Activated CD4-positive, alpha-beta T cell treated with anti-CD3 and anti-CD28 coated beads for 1 hour (primary cell): ENCODE measurements around the gene GBA2.

Experiments used
- DNase-seq: peaks from one replicate; pipeline ENCODE4 v3.0.0-alpha.2; 2020

GBA2 gene

GRCh38 chr9:35748858-35749514 lies at the start of gene GBA2, which contains the start of gene RGP1:
GBA2 (minus strand) TSS chr9:35749228; CDS start chr9:35748704, 524 bp downstream.
RGP1 (plus strand) TSS chr9:35749287; CDS start chr9:35749756, 469 bp downstream.
- peak; percentile 40 for DNase-seq

GRCh38 chr9:35797311-35798109 lies 48.5 kb upstream of the GBA2 start:
- no peak for DNase-seq

GRCh38 chr9:35795695-35796094 lies 46.7 kb upstream of the GBA2 start:
- no peak for DNase-seq

GRCh38 chr9:35793461-35793860 lies 44.4 kb upstream of the GBA2 start:
- no peak for DNase-seq

- DNase-seq, result no peak
Observed at GRCh38 chr9:35792826-35793225, 43.8 kb upstream of the GBA2 start.

- DNase-seq, result no peak
Observed at GRCh38 chr9:35792024-35792813, 43.2 kb upstream of the GBA2 start.

- no peak for DNase-seq
Observed at GRCh38 chr9:35791297-35791921, 42.4 kb upstream of the GBA2 start, which contains the start of gene NPR2. NPR2 (plus strand) TSS chr9:35791591; CDS start chr9:35792409, 818 bp downstream.

- peak; percentile 41 for DNase-seq
Observed at GRCh38 chr9:35790385-35791296, 41.6 kb upstream of the GBA2 start.

GRCh38 chr9:35790025-35790384 lies 41.0 kb upstream of the GBA2 start:
- no peak for DNase-seq

- no peak for DNase-seq
Observed at GRCh38 chr9:35789541-35789940, 40.5 kb upstream of the GBA2 start.

GRCh38 chr9:35783418-35783817 lies 34.4 kb upstream of the GBA2 start:
- DNase-seq, result no peak

- no peak for DNase-seq
Observed at GRCh38 chr9:35781066-35781465, 32.0 kb upstream of the GBA2 start.

GRCh38 chr9:35778496-35778895 lies 29.5 kb upstream of the GBA2 start:
- no peak for DNase-seq

GRCh38 chr9:35776018-35776417 lies 27.0 kb upstream of the GBA2 start:
- no peak for DNase-seq

- DNase-seq, result no peak
Observed at GRCh38 chr9:35774907-35775635, 26.0 kb upstream of the GBA2 start.

- DNase-seq, result no peak
Observed at GRCh38 chr9:35771943-35772342, 22.9 kb upstream of the GBA2 start.

- DNase-seq, result no peak
Observed at GRCh38 chr9:35771534-35771933, 22.5 kb upstream of the GBA2 start.

GRCh38 chr9:35771075-35771433 lies 22.0 kb upstream of the GBA2 start:
- no peak for DNase-seq

GRCh38 chr9:35769763-35770162 lies 20.7 kb upstream of the GBA2 start:
- no peak for DNase-seq

- DNase-seq, result no peak
Observed at GRCh38 chr9:35767458-35767857, 18.4 kb upstream of the GBA2 start.

- DNase-seq, result no peak
Observed at GRCh38 chr9:35766997-35767396, 18.0 kb upstream of the GBA2 start.
